Fibroblast of skin of right biceps (primary cell): ENCODE measurements around the gene FGFRL1.

Source experiments
- DNase-seq: peaks from one replicate; pipeline ENCODE4 v3.0.0-alpha.2; 2013

The FGFRL1 gene

GRCh38 chr4:1055721-1056590 is 44.5 kb downstream of the FGFRL1 start:
- DNase-seq = peak; percentile 52

DNA sequence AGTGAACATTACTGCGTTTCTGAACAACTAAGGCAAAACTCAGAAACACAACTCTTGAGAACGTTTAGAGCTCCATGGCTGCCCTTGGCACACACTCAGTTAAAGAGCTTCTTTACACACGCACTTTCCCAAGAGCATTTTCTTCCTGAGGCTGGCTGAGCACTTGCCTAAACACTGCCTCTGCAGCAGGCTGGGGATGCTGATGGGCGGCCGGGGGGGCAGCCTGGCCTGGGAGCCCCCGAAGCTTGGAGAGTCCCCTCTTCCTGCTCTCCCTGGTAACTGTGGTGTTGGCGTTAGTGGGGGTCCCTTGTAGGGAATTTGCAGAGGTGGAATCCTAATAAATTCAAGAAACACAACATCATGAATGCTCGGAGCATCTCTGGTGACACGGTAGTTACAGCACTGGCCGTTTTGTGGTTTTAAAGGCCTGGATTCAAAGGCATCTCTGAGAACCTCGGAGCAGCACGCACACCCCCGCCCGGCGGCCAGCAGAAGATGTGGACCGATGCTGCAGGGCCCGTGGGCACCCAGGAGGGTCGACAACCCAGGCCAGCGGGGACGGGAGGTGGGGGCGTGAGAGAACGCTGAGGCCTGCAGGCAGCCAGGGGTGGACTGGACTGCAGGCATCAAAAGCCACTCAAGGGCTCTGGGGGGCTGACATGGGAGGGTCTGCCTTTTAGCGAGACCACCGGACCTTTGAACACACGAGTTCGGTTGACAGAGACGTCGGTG is 45.4 kb downstream of the FGFRL1 start:
- no peak for DNase-seq

DNA sequence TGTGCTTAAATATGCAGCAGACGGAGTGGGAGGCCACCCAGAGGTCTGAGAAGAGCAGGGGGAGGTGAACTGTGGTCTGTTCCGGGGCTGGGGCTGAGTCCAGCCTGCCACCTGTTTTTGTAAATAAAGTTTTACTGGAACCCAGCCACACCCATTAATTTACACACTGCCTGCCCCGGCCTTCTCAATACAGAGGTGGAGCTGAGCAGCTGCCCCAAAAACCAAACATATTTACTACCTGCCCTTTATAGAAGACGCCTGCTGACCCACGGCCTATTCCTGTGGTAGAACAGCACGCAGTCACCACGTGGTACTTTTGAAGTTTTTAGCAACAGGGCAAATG is 45.9 kb downstream of the FGFRL1 start:
- DNase-seq = no peak

DNA sequence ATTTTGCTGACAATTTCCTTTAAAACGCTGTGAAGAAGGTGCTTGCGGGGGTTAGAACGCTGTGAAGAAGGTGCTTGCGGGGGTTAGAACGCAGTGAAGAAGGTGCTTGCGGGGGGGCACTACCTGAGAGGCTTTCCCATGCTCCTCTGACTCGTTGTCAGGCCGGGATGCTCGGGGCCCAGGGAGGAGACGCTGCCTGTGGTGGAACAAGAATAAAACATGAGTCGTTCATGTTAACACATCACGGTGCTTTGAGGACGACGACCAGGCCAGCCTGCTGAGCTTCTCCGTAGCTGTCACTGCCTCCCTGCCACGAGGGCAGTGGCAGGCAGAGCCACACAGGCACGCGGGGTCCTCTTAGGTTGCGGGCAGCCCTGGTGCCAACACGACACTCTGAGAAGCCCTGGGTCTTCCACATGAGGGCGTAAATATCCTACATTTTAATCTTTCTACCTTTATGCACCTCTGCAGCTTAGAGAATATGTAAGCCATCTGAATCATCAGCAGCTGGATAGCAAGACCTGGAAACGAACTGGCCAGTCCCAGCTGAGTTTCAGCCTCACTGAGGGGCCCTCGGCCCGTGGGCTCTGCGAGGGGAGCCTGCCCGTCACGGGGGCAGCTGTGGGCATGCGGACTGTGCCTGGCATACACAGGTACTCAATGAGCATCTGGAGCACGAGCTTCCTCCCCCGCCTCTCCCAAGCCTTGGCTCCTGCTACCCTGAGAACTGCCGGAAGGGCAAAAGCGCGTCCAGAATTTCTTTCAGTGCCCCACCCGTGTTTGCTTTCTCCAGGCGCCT is 47.0 kb downstream of the FGFRL1 start:
- DNase-seq = peak; percentile 21

DNA sequence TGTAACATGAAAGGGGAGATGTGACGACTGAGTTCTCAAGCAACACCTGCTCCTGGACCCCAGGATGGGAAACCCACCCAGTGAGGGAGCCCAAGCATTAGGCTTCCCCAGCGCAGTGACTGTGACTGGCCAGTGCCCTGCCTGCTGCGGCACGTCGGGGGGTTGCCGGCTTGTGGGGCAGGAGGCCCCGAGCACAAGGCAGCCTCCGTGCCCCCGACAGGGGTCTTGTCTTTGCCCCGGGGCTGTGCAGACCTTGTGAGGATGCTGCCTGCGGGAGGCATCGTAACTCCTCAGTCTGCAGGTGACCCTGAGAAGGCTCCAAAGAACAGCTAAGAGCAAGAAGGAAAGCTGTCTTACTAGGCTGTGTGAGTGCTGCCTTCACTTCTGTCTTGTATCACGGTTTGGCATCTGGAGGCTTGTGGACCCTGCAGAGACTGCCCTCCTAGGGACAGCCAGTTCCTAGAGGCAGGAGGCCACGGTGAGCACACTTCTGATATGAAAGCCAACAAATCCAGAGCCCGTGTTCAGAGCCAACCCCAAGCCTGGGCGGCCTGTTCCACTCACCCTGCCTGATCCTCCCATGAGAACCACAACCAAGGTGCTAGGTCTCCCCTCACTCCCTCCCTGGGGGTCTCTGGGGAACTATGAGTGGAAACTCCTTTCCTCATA is 47.7 kb downstream of the FGFRL1 start:
- no peak for DNase-seq

GRCh38 chr4:1060121-1060520 is 48.7 kb downstream of the FGFRL1 start:
- no peak for DNase-seq

- DNase-seq = no peak
These were observed 49.2 kb downstream of the FGFRL1 start for GRCh38 chr4:1060621-1061020.

GRCh38 chr4:1061056-1061700 is 49.8 kb downstream of the FGFRL1 start:
- DNase-seq = no peak

DNA sequence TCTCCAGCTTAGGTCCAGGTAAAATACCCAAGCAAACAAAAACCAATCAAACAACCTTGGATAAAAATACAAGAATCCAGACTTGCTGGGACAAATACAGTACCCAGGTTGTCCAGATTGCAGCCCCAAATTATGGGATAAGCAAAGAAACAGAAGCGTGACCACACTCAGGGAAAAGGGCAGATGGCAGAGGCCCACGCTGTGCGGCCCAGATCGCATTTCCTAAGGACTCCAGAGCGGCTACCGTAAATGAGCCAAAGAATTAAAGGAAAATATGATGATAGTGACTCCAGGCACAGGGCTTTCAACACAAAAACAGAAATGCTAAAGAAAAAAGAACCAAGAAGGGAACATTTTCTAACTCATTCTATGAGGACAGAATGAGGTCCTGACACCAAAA is 50.3 kb downstream of the FGFRL1 start:
- no peak for DNase-seq

DNA sequence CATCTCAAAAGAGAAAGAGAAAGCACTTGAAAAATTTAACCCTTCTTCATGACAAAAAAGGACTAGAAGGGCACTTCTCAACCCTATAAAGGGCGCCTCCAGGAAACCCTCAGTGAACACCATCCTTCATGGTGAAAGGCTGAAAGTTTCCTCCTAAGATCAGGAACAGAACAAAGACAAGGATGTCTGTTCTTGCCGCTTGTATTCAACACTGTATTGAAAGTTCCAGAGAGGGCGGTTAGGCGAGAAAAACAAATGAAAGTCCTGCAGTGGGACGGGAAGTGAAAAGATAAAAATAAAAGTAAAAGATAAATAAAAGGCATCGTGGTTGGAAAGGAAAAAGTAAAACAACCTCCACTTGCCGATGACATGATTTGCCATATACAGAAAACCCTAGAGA is 51.0 kb downstream of the FGFRL1 start:
- DNase-seq = no peak

DNA sequence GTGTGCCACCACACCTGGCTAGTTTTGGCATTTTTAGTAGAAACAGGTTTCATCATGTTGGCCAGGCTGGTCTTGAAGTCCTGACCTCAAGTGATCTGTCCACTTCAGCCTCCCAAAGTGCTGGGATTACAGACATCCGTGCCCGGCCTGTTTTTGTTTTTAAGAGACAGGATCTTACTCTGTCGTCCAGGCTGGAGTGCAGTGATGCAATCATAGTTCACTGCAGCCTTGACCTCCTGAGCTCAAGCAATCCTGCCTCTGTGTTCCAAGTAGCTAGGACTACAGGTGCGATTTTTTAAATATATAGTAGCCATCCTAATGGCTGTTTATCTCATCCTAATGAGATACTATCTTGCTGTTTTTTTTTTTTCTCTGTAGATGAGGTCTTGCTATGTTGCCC is 54.3 kb downstream of the FGFRL1 start:
- DNase-seq = no peak

DNA sequence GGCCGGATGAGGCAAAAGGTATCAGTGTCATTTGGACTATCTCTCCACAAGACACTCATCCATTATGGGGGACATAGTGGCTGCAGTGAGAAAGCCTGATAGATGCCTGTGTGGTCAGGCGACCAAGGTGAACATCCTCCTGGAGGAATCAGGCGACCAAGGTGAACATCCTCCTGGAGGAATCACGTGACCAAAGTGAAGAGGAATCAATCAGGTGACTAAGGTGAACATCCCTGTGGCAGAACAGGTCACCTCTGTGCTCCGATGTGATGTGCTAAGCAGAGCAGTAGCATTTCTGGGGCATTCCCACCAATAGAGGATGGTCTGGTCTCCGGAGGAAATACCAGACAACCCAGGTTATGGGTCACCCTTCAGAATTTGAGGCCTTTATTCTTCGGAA is 58.0 kb downstream of the FGFRL1 start:
- no peak for DNase-seq

- DNase-seq = peak; percentile 53
These were observed 61.5 kb downstream of the FGFRL1 start for GRCh38 chr4:1072830-1073446.

- DNase-seq = no peak
These were observed 62.7 kb downstream of the FGFRL1 start for GRCh38 chr4:1074077-1074476.

- DNase-seq = no peak
These were observed 63.8 kb downstream of the FGFRL1 start for GRCh38 chr4:1075225-1075624.

DNA sequence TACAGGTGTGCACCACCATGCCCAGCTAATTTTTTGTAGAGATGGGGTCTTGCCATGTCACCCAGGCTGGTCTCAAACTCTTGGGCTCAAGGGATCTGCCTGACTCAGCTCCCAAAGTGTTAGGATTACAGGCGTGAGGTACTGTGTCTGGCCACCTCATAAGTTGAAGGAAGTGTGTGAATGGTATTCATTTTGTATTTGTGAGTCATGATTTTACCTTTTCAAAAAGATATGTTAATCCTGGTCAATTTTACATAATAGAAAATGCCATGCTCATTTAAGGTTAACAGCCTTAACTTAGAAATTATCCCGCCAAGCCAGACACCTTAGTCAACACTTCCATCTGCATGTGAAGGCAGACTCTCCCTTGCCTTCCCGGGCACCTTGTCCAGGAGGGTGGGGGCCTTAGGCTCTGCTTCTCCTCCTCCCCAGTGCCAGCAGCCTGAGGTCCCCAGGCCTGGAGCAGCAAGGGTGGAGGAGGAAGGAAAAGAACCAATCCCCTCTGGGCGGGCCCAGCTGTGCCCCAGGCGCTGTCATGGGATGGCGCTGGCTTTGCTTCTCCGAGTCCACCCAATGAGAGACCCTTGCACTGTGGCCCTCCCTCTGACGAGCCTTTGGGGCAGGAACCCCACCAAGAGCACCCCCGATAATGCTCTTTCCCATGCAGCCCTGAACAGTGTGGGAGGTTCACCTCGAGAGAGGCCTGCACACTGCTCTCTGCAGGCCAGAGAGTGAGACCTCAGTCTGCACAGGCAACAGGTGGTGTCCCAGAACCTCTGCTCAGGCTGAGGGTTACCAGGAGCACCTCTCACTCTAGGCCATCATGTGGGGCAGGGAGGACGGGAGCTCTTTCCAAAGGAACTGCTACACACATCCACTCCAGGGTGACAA is 64.6 kb downstream of the FGFRL1 start:
- DNase-seq = no peak
